OCI-LY3 (cell line): ENCODE results near the gene SPEF1.

Experiments used
- H2AFZ ChIP-seq: fragments of 200-600, 300-600 bp; shearing (Covaris generic); 2 replicates; pipeline ENCODE4 v1.6.0; 2014; ENCODE audit warnings: antibody characterized with exemption, low read depth, low read length
- H3K27ac ChIP-seq: fragments of 200-600, 300-600 bp; sonication (generic); 2 replicates; pipeline ENCODE4 v1.5.1; 2014; ENCODE audit warnings: mild to moderate bottlenecking, low read length, moderate library complexity, mixed read lengths
- H3K27me3 ChIP-seq: fragments of 200-600, 300-600 bp; sonication (generic); 2 replicates; pipeline ENCODE4 v1.6.1; 2014; ENCODE audit warnings: low read depth, low read length, mixed read lengths
- H3K36me3 ChIP-seq: fragments of 200-600, 300-600 bp; sonication (generic); replicated peaks from 2 replicates; pipeline ENCODE3; 2014; ENCODE audit warnings: low read depth, low read length, mixed read lengths
- H3K4me1 ChIP-seq: fragments of 300-600, 200-600 bp; sonication (generic); 2 replicates; pipeline ENCODE4 v1.6.1; 2014; ENCODE audit warnings: low read length, mixed read lengths
- H3K4me2 ChIP-seq: fragments of 200-600, 300-600 bp; sonication (generic); 2 replicates; pipeline ENCODE4 v1.6.1; 2014; ENCODE audit warnings: low read length, mixed read lengths
- H3K4me3 ChIP-seq: fragments of 300-600, 200-600 bp; sonication (generic); 2 replicates; pipeline ENCODE4 v1.5.1; 2014; ENCODE audit warnings: antibody characterized with exemption, mild to moderate bottlenecking, low read length, moderate library complexity
- H3K79me2 ChIP-seq: fragments of 300-600, 200-600 bp; shearing (Covaris generic); 2 replicates; pipeline ENCODE4 v1.6.1; 2014; ENCODE audit warnings: mild to moderate bottlenecking, low read length, mixed read lengths
- H3K9ac ChIP-seq: fragments of 300-600, 200-600 bp; shearing (Covaris generic); 2 replicates; pipeline ENCODE4 v1.6.0; 2014; ENCODE audit warnings: mild to moderate bottlenecking, low read length, moderate library complexity
- H3K9me3 ChIP-seq: fragments of 200-600, 300-600 bp; shearing (Covaris generic); 2 replicates; pipeline ENCODE4 v1.6.1; 2014; ENCODE audit warnings: low read length, mixed read lengths; ENCODE audit not compliant: insufficient read depth
- H4K20me1 ChIP-seq: fragments of 200-600, 300-600 bp; sonication (generic); 2 replicates; pipeline ENCODE4 v1.6.1; 2016; ENCODE audit warnings: low read length, mixed read lengths; ENCODE audit not compliant: insufficient read depth
- EZH2phosphoT487 ChIP-seq: fragments of 200-600 bp; shearing (Covaris generic); IDR thresholded peaks from 2 replicates; pipeline ENCODE4 v1.6.1; 2018; ENCODE audit warnings: antibody characterized with exemption, mixed run types, low read depth
- TF ChIP-seq, protein P1 (sequence below): fragments of 200-600, 300-600 bp; sonication (generic); IDR thresholded peaks from 2 replicates; pipeline ENCODE4 v1.5.1; 2014; ENCODE audit warnings: antibody characterized with exemption, low read length, low read depth

The SPEF1 gene

DNA sequence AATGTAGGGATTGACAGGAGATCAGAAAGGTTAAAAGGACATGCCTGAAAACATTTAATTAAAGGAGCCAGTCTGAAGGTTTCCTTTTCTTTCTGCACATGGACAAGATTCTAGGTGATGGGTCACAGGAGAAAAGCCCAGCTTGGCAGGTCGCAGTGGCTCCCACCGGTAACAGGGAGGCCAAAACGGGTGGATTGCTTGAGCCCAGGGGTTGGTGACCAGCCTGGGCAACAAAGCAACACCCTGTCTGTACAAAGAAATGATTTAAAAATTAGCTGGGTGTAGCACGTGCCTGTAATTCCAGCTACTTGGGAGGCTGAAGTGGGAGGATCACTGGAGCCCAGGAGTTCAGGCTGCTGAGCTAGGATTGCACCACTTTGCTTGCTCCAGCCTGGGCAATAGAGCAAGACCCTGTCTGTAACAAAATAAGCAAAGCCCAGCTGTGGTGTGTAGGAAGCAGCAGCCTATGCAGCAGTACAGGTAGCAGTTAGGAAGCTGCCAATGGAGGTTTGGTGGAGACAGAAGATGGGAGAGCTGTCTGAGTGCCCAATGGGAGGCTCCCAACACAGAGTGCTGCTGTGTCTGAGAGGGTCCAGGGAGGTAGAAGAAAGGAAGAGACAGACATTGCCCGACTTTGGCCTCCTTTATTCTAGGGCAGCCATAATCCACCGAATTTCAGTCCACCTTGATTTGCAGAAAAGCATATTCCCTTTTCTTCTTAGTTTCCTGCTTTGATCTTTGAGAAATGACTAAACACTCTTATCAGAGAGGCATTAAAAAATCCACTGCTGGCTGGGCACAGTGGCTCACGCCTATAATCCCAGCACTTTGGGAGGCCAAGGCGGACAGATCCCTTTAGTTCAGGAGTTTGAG is 32.0 kb upstream of the SPEF1 start:
- no peak overlapping the region for H3K27ac ChIP-seq
- no peaks in the 10 kb centered on the region for H3K9me3 ChIP-seq
- H3K4me2 ChIP-seq: no peak overlapping the region
- TF ChIP-seq, protein P1, sequence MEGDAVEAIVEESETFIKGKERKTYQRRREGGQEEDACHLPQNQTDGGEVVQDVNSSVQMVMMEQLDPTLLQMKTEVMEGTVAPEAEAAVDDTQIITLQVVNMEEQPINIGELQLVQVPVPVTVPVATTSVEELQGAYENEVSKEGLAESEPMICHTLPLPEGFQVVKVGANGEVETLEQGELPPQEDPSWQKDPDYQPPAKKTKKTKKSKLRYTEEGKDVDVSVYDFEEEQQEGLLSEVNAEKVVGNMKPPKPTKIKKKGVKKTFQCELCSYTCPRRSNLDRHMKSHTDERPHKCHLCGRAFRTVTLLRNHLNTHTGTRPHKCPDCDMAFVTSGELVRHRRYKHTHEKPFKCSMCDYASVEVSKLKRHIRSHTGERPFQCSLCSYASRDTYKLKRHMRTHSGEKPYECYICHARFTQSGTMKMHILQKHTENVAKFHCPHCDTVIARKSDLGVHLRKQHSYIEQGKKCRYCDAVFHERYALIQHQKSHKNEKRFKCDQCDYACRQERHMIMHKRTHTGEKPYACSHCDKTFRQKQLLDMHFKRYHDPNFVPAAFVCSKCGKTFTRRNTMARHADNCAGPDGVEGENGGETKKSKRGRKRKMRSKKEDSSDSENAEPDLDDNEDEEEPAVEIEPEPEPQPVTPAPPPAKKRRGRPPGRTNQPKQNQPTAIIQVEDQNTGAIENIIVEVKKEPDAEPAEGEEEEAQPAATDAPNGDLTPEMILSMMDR: no peak
- no peak overlapping the region for H3K4me3 ChIP-seq
- H3K4me1 ChIP-seq: peaks cover 5% of the 10 kb centered on the region; the same call in 1 of the 2 replicates
- H3K9ac ChIP-seq: no peak overlapping the region
- no peaks in the 10 kb centered on the region for H3K79me2 ChIP-seq
- no peaks in the 10 kb centered on the region for H4K20me1 ChIP-seq
- H3K27me3 ChIP-seq: peaks cover 9% of the 10 kb centered on the region; the same call in 1 of the 2 replicates
- H2AFZ ChIP-seq: no peak overlapping the region
- H3K36me3 ChIP-seq: no peaks in the 10 kb centered on the region

DNA sequence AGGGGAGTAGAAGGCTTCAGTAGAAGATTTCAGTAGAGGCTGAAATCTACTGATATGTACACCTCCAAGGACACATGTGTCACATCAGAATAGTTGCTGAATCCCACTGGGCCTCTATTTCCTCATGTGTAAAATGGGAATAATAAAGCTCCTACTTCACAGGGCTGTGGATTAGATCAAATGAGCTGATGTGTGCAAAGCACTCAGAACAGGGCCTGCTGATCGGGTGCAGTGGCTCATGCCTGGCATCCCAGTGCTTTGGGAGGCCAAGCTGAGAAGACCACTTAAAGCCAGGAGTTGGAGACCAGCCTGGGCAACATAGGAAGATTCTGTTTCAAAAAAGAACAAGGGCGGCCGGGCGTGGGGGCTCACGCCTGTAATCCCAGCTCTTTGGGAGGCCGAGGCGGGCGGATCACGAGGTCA is 31.0 kb upstream of the SPEF1 start:
- Histone ChIP-seq H4K20me1 (no peaks in the 10 kb centered on the region), H3K27me3 (peaks cover 9% of the 10 kb centered on the region; the same call in 1 of the 2 replicates), H3K9ac (no peak overlapping the region), H3K27ac (no peak overlapping the region), H3K9me3 (no peaks in the 10 kb centered on the region), H3K36me3 (no peaks in the 10 kb centered on the region), H3K4me1 (peaks cover 5% of the 10 kb centered on the region; the same call in 1 of the 2 replicates), H3K4me2 (no peak overlapping the region), H3K79me2 (no peaks in the 10 kb centered on the region), H2AFZ (no peak overlapping the region), H3K4me3 (no peak overlapping the region)
- TF ChIP-seq EZH2phosphoT487: no peak
- TF ChIP-seq, protein P1: no peak

DNA sequence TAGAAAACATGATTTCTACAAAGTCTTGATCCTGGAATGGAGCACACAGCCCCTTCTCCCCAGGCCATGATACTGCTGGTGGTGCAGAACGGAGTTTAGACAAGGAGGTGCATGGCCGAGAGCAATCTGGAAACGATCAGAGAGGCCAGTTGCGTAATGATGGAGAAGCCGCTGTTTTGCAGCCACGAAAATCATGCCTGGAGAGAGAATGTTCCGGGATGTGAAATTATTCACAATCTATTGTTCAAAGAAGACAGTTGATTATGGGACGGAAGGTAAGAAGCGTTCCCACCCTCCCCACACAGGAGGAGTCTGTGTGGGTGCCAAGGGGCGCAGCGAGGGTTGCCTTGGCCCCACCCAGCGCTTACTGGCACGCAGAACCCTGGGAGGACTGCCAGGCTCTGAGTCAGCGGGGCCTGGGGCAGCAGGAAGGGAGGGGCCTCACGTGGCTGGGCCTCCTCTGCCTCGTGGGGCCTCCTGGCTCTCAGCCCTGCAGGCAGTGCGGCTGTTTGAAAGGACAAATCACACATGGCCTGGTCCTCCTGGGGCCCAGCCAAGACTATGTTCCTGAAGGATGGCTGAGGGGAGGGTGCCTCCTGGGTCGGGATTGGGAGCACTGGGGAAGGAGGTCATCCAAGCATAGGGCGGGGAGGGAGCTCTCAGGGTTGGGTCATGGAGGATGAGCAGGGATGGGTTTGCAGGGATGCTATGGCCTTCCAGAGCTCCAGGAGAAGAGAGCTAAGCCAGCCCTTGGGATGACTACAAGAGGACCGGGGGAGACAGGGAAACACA is 30.4 kb upstream of the SPEF1 start:
- H3K36me3 ChIP-seq: no peaks in the 10 kb centered on the region
- H3K27ac ChIP-seq: no peak overlapping the region
- H3K9me3 ChIP-seq: no peaks in the 10 kb centered on the region
- peak overlapping the region; percentile 24 for H3K4me3 ChIP-seq
- peaks cover 5% of the 10 kb centered on the region; the same call in 1 of the 2 replicates for H3K4me1 ChIP-seq
- no peaks in the 10 kb centered on the region for H4K20me1 ChIP-seq
- H3K4me2 ChIP-seq: peak overlapping the region; percentile 40
- H3K79me2 ChIP-seq: no peaks in the 10 kb centered on the region
- peaks cover 9% of the 10 kb centered on the region; the same call in 1 of the 2 replicates for H3K27me3 ChIP-seq
- peak overlapping the region; percentile 43; the same call in 1 of the 2 replicates for H2AFZ ChIP-seq
- TF ChIP-seq, protein P1: no peak
- no peak overlapping the region for H3K9ac ChIP-seq

DNA sequence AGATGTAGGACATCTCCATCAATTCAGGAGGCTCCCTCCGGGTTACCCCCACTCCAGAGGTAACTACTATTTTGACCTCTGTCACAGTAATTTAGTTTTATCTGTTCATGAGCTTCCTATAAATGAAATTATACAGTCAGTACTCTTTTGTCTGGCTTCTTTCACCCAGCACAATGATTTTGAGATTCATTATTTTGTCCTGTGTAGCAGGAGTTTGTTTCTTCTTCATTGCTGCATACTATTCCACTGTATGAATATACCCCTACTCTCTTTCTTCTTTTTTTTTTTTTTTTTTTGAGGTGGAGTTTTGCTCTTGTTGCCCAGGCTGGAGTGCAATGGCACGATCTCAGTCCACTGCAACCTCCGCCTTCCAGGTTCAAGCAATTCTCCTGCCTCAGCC is 27.3 kb upstream of the SPEF1 start:
- Histone ChIP-seq H3K4me2 (no peak overlapping the region), H3K27ac (no peak overlapping the region), H3K4me1 (peaks cover 5% of the 10 kb centered on the region; the same call in 1 of the 2 replicates)

More for the DNA sequence above, 27.3 kb upstream of the SPEF1 start:
- Histone ChIP-seq H2AFZ (no peak overlapping the region), H3K9me3 (no peaks in the 10 kb centered on the region), H3K79me2 (no peaks in the 10 kb centered on the region), H4K20me1 (no peaks in the 10 kb centered on the region), H3K27me3 (no peaks in the 10 kb centered on the region), H3K4me3 (no peak overlapping the region), H3K36me3 (peaks cover 19% of the 10 kb centered on the region), H3K9ac (no peak overlapping the region)
- TF ChIP-seq EZH2phosphoT487: no peak
- TF ChIP-seq, protein P1: no peak
